VCaP (cell line): Measurements from ENCODE around the gene STMN3.

Source experiments
- H3K27ac ChIP-seq: fragments of 450-650 bp; 2 replicates; pipeline ENCODE4 v1.5.1; 2017
- TF ChIP-seq, protein P1 (sequence below): fragments of 450-650 bp; conservative IDR thresholded peaks from 2 replicates; pipeline ENCODE4 v1.5.1; 2017; ENCODE audit warnings: mild to moderate bottlenecking, moderate library complexity

The STMN3 gene

DNA sequence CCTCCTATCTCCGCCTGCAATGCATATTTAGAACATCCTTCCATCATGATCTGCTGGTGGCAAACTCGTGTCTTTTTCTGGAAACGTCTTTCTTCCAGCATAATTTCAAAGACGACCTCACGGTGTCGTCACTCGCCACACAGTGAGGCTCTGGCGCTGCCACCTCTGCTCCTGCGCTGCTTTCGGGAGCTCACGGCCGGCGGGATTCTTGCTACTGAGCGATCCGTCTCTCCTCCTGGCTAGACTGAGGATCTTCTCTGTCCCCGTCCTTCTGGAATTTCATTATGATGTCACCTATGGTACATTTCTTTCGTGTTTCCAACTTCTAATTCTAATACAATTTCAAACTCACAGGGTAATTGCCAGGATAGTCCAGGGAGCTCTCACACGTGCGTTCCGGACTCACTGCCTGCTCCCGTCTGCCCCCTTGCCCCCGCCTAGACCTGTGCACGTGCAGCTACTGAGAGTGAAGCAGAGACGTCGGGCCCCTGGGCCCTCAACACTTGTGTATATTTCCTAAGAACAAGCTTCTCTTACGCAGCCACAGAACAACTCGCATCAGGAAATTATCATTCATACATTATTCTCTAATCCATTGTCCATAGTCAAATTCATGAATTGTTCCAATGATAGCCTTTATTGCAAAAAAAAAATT is 53.7 kb downstream of the STMN3 start:
- TF ChIP-seq, protein P1, sequence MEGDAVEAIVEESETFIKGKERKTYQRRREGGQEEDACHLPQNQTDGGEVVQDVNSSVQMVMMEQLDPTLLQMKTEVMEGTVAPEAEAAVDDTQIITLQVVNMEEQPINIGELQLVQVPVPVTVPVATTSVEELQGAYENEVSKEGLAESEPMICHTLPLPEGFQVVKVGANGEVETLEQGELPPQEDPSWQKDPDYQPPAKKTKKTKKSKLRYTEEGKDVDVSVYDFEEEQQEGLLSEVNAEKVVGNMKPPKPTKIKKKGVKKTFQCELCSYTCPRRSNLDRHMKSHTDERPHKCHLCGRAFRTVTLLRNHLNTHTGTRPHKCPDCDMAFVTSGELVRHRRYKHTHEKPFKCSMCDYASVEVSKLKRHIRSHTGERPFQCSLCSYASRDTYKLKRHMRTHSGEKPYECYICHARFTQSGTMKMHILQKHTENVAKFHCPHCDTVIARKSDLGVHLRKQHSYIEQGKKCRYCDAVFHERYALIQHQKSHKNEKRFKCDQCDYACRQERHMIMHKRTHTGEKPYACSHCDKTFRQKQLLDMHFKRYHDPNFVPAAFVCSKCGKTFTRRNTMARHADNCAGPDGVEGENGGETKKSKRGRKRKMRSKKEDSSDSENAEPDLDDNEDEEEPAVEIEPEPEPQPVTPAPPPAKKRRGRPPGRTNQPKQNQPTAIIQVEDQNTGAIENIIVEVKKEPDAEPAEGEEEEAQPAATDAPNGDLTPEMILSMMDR: no peak
- H3K27ac ChIP-seq: no peak overlapping the region

DNA sequence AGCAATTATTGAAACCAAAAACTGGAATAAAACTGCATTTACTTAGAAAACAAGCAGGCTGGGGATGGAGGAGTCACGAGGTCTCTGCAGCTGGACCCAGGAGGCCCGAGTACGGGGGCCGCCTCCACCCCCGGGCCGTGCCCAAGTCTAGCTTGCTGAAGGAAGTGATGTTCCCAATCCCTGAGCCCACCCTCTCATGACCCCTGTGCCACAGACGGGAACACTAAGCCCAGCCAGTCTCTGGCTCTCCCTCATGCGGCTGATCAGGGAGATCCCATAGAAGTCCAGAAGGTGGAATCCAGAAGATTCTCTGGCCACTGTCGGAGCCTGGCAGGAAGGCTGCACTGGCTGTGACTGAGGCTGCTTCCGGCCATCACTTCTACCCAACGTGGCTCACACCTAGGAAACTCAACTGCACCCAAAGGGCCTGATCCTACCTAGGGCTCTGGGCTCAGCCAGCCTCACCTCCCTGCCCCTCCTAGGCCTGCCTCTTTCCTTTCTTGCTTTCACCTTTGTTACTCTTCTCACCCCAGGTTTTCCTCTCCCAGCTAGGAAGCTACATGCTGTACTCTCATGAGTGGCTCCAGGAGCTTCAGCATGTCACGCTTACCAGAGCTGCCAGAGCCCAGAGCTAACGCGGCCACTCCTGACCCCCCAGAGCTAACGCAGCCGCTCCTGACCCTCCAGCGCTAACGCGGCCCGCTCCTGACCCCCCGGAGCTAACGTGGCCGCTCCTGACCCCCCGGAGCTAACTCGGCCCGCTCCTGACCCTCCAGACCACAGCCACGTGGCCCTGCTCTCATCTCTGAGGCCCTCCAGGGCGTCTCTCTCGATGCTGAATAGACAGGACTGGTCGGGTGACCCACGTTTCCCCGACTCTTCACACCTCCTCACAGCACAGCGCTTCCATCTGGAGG is 54.5 kb downstream of the STMN3 start:
- TF ChIP-seq, protein P1: no peak
- H3K27ac ChIP-seq: no peak overlapping the region; the same call in 1 of the 2 replicates

DNA sequence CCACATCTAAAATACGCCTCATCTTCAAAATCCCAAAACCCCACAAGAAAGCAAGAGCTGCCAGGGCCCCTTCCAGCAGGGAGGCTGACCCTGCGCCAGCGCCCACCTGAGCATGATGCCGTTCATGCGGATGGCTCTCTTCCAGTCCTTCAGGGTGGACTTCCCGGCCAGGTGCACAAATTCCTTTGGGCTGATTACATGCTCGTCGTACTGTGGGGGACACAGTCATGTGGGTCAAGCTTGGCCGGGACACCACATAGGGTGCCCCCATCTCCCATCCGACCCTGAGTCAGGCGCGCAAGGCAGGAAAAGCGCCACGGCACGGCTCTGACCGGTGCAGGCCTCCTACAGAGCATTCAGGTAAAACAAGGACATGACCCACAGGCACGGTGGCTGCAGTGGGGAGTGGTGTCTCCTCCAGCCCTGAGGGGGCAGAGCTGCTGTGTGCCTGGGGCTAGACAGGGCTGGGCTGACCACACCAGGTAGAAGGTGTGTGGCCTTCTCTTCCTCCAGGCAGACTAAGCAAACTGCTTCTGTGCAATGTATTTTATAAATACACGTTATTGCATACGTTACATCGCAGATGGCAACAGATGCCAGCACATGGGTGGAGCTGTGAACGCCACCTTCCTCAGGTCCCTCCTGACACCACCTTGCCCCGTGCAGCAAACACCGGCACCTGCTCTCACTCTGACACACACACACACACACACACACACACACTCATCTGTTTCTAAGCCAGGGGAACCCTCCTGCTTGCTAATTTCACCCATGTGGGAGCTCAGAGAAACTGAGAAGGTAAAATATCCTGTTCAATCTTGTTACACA is 55.4 kb downstream of the STMN3 start:
- TF ChIP-seq, protein P1: no peak
- H3K27ac ChIP-seq: no peak overlapping the region; the same call in 1 of the 2 replicates

DNA sequence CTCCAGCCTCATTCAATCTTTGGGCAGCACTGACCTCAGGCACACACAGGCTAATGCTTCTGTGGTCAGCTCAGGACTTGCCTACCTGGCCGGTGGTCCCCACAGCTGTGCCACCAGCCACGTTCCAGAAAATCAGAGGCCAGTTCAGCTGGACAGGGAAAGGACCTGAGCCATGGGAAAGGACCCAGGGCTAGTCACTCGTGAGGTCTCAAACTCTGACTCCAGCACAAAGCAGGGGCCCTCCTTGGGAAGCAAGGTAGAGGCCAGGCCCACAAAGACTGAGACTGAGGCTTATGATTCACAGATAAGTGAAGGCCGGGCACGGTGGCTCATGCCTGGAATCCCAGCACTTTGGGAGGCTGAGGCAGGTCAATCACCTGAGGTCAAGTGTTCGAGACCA is 56.8 kb downstream of the STMN3 start:
- no peak overlapping the region for H3K27ac ChIP-seq
- TF ChIP-seq, protein P1: no peak

DNA sequence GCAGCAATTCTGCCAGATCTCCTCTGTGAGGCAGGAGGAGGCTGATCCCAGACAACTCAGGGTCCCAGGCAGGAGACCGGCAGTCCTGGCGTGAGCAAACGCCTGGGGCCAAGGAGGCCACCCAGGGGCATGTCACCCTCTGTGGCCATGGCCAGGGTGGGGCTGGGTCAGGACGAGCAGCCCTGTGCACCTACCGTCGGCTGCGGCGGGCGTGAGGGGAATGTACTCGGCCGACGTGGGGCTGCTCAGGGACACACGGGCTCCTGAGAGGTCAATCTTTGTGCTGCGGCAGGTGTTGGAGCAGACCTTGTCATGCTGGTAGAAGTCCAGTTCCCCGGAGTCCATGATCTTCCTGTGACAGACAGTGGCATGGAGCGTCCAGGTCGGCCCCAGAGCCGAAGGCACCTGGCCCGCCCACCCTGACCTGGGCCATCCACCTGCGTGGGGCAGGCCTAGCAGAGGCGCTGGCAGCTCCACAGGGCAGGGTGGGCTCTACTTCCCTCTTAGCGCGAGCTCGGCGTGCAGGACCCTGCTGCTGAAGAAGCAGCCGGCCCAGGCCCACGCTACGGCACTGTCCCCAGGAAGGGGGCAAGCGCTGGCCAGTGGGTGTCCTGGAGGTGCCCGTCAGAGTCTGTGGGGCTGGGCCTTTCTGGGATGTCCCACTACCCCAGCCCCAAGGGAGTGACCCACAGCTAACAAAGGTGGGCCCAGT is 57.7 kb downstream of the STMN3 start:
- TF ChIP-seq, protein P1: no peak
- no peak overlapping the region for H3K27ac ChIP-seq

DNA sequence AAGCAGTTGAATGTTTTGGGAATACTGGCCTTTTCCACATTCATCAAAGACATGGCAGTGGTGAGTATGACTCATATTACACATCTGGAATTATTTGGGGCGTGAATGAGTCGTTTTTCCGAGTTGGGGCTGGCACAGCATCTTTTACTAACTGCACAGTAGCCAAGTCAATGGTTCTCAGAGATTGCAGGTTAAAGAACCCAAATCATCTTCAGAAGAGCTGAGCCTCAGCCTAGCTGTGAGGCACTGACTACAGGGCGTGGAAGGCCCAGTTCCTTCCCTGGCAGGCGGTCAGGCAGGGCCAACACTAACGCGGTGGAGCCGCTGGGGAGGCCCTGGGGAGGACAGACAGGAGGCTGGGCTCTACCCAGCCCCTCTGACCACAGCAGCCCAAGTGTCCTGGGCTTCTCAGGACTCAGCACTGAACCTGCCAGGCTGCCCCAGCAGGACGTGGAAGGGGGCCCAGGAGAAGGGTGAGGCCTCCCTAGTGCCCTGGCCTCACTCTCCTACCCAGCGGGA is 59.1 kb downstream of the STMN3 start:
- TF ChIP-seq, protein P1: no peak
- H3K27ac ChIP-seq: no peak overlapping the region
